Frontal cortex (tissue), 4 donors: ENCODE results near the gene SORT1. TPM values are rescaled to one million over a fixed set of nuclear protein-coding genes. Genes with fewer than 3 reads are reported as not detected.

Experiments used
- DNase-seq, 2 donors: peaks; one replicate each; pipeline ENCODE4 v3.0.0; 2012; ENCODE audit warnings: low spot score in 2 of 2
- FAIRE-seq: peaks from 2 replicates; lab custom pipeline; 2012; peaks lifted over from hg19 to GRCh38; lab: Jason Lieb, UNC
- total RNA-seq: library from RNA; depleted of rRNA; stranded (reverse); fragments of >200 nt; gene quantifications from one replicate; pipeline ENCODE4 v1.2.3, GENCODE V29; 2014
- donor health status: control.
- donor health status: control.
- donor health status: control.

SORT1 gene
- total RNA-seq, 1 donor from 2014 or later = 42.8 TPM

GRCh38 chr1:109351457-109351856 is 46.3 kb downstream of the SORT1 start:
- DNase-seq = no peak

DNA sequence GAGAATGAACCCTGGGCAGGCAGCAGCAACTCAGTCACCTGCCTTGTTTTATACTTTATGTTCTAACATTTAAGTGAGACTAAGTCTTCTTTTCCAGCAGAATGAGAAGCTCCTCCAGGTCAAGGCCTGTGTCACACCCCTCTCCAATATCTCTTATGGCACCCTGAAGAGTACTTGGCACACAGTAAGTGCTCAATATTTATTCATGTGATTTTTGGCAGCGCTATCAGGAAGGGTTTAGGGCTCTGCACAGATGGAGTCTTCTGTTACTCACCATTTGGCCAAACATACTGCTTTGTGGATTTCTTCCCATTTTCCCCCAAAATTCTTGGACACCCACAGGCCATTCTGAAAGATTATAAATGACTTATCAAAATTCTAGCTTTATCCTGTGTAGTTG is 47.1 kb downstream of the SORT1 start:
- DNase-seq = no peak
- no peak for FAIRE-seq

More at GRCh38 chr1:109351457-109351856, 46.3 kb downstream of the SORT1 start:
- no peak for FAIRE-seq

- DNase-seq (no peak), FAIRE-seq (no peak)
Observed at GRCh38 chr1:109350182-109350581, 47.5 kb downstream of the SORT1 start.

DNA sequence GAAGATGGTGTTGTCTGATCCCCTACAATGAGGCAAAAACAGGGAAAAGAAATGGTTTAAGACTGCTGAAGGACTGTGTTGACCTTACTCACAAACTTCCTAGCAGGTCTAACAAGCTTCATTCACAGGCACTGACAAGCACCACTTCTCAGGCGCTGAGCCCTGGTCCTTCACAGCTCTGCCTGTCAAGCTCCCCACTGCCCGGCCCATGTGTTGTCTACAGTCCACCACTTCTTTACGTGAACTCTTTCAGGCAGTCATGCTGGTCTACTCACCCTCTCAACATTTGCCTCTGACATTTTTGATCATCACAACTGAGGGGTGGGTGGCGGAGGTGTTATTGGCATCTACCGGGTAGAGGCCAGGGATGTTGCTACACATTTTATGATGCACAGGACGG is 50.2 kb downstream of the SORT1 start:
- FAIRE-seq (no peak), DNase-seq (no peak)

- DNase-seq (no peak), FAIRE-seq (no peak)
Observed at GRCh38 chr1:109341944-109342930, 55.5 kb downstream of the SORT1 start.

GRCh38 chr1:109338608-109339007 is 59.1 kb downstream of the SORT1 start:
- FAIRE-seq (no peak), DNase-seq (no peak)

GRCh38 chr1:109338091-109338490 is 59.6 kb downstream of the SORT1 start:
- FAIRE-seq (no peak), DNase-seq (no peak)

GRCh38 chr1:109335091-109335490 is 62.6 kb downstream of the SORT1 start:
- DNase-seq (no peak), FAIRE-seq (no peak)

DNA sequence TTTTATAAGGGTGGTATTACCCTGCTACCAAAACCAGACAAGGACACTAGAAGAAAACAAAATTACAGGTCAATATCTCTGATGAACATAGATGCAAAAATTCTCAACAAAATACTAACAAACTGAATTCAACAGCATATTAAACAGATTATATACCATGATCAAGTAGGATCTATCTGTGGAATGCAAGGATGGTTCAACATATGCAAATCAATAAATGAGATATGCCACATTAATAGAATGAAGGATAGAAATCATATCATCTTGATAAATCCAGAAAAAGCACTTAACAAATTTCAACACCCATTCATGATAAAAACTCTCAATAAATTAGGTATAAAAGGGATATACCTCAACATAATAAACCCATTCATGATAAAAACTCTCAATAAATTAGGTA is 66.6 kb downstream of the SORT1 start:
- DNase-seq (no peak), FAIRE-seq (no peak)

GRCh38 chr1:109327285-109327684 is 70.4 kb downstream of the SORT1 start:
- DNase-seq (no peak), FAIRE-seq (no peak)

DNA sequence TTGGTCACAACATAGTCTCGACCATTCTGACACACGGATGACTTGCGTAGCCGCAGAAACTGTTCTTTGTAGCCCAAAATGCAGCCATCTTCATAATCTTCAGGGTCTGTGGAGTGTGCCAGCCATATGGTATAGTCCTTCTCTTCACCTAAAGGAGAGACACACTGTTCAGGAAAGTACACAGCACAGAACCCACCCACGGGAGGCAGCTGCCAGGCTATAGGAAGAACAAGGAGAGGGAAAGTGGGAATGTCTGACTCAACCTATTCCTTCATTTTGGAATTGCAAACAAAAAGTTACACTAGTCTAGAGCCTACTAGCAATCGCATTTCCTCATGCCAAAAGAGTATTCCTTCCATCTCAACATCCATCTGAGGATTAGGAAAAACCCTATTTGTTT is 74.7 kb downstream of the SORT1 start:
- FAIRE-seq = no peak
- no peak for DNase-seq

DNA sequence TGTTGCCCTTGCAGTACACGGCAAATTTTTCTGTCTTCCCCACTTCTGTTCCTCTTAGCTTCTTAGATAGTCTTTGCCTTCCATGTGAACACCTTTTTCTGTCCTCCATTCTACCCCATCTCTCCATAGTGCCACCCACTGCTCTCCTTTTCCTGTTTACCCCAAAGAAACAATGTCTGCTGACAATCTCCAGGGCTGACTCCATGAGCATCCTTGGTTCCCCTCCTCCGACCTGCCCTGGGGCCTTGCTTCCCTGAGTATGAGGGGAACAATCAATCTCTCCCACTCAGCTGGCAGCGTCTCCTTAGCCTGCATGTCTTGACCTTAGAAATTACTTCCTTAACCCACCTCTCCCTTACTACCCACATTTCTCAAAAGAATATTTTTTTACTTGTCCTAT is 78.6 kb downstream of the SORT1 start:
- no peak for FAIRE-seq
- DNase-seq = no peak

DNA sequence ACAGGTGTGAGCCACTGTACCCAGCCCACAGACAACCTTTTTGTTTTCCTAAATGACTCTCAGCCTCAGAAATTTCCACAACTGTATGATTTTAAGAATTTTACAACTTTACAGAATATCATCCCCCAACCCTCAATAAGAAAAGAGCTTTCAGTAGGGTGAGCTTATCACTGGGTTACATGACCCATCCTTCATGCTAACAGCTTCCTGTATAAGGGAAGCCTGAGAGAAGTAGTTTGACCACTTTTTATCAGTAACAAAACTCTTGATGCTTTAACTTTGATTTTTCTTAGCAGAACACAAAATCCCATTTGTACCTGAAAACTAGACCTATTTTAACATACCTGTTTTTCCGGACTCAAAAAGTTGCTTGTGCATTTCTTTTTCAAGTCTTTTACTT is 81.2 kb downstream of the SORT1 start:
- DNase-seq = no peak
- FAIRE-seq = no peak

DNA sequence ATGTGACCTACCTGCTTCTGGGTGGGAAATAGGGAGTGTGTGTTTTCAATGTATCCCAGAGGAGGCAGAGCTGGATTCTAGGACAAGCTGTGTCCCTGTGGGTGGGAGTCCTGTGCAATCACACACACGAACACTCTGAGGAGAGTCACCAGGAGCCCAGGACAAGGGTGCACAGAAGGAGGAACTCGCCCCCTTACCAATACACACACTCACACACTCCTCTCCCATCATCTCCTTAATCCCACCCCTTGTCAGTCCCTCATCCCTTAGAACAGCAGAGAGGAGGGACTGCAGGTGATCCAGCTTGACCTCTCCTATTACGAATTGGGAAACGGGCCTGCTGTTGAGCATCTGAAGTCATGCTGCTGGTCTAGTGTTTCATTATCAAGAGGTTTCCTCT is 82.4 kb downstream of the SORT1 start:
- FAIRE-seq (no peak), DNase-seq (no peak)

DNA sequence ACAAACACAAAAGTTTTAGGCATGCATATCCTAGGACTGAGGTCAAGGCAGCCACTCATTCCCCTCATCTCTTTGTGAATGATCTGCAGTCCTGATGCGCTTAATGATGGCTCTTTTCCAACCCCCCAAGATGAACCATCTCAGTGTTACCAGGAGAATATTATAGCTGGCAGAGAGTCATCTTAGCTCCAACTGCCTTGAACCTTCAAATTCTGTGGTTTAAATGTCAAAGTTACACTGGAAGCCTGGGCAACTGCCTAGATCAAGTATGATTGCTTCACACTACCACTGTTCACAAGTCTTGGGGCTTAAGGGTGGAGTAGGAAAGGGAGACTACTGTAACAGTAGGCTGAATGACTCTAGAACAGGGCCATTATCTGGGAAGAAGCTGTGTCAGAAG is 82.9 kb downstream of the SORT1 start:
- DNase-seq = no peak
- no peak for FAIRE-seq

DNA sequence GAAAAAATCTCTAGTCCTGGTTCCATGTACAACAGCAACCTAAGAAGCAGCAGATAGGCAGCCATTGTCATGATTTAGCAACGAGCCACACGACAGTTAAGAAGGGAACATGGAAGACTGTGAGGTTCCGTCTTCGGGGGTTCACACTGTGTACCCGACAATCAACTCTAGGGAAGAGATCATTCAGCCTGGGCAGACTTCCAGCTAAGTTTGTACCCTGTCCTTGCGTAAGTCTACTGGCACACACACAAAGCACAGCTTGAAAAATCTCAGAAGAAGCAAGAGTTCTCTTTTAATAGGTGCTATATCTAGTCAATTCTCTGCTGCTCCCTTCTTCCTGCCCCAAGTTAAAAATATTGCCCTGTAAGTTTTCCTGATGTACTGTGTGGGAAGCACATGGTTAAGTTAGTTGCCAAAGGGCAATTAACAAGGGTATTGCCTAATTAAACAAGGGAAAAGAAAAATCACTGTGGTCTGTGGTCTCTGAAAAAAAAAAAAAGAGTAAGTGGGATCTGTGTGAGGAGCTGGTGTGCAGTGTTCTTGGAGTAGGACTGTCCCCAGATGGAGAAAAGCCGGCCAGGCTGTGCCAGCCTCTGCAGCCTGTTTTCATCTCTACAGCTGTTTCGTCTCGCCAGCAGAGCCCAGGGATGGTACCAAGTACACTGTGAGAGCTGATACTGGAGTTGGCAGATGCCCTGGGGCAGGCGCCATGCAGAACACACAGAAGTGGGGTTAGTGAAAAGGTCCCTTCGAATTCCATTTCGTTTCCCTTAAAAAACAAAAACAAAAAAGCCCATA is 84.5 kb downstream of the SORT1 start:
- FAIRE-seq (no peak), DNase-seq (peak in 1 of 2 donors; percentile 33)

DNA sequence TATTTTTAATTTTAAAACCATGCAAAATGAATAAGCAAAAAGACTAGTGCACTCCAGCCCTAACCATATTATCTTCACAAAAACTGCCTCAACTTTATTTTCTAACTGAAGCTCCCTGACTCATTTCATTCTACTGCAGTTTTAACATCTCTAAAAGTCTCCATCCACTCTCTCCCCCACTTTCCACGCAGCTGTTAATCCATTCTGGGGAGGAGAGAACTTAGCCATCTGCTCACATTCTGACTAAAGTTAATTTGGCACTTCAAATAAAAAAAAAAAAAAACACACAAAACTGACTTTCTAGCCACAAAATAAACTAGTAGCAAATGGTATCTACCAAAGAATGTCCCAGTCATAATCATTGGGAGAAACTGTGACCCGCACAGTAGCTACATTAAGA is 85.5 kb downstream of the SORT1 start:
- FAIRE-seq (no peak), DNase-seq (no peak)

GRCh38 chr1:109309347-109309746 is 88.4 kb downstream of the SORT1 start:
- no peak for DNase-seq

GRCh38 chr1:109307274-109308021 is 90.3 kb downstream of the SORT1 start:
- no peak for DNase-seq

More at GRCh38 chr1:109309347-109309746, 88.4 kb downstream of the SORT1 start:
- no peak for FAIRE-seq

GRCh38 chr1:109306832-109307273 is 90.9 kb downstream of the SORT1 start, which contains the start of gene MYBPHL:
Gene MYBPHL, minus strand, starts transcription at chr1:109307011. Its CDS starts 20 bp downstream, at chr1:109306991.
- FAIRE-seq = no peak

More at GRCh38 chr1:109307274-109308021, 90.3 kb downstream of the SORT1 start:
- no peak for FAIRE-seq

More at GRCh38 chr1:109306832-109307273, 90.9 kb downstream of the SORT1 start, which contains the start of gene MYBPHL:
- DNase-seq = no peak
